HG02973 (cell line): ENCODE data around the gene CD44.
A peak's percentile ranks its signal among the peaks of the same experiment; 100 is the strongest.

Experiments used
- ATAC-seq: cut with Tn5 transposase; IDR thresholded peaks from one replicate; pipeline ENCODE4 v1.9.1; 2021; ENCODE audit warnings: moderate library complexity; ENCODE audit not compliant: unreplicated experiment

Gene CD44

GRCh38 chr11:35136311-35136710 lies 2.7 kb upstream of the CD44 start:
- ATAC-seq = no peak

- no peak for ATAC-seq
Observed at GRCh38 chr11:35138058-35138457, 913 bp upstream of the CD44 start.

- no peak for ATAC-seq
Observed at GRCh38 chr11:35138606-35138942, 397 bp upstream of the CD44 start.

- ATAC-seq = no peak
Observed at GRCh38 chr11:35139722-35140282, 831 bp downstream of the CD44 start.

GRCh38 chr11:35141071-35141470 lies 2.1 kb downstream of the CD44 start:
- ATAC-seq = no peak

GRCh38 chr11:35141571-35141971 lies 2.6 kb downstream of the CD44 start:
- ATAC-seq = no peak

GRCh38 chr11:35142481-35143075 lies 3.6 kb downstream of the CD44 start:
- no peak for ATAC-seq

- ATAC-seq = no peak
Observed at GRCh38 chr11:35143297-35144135, 4.5 kb downstream of the CD44 start.

GRCh38 chr11:35144136-35144741 lies 5.3 kb downstream of the CD44 start:
- ATAC-seq = peak; percentile 45

- ATAC-seq = no peak
Observed at GRCh38 chr11:35144806-35145205, 5.8 kb downstream of the CD44 start.

GRCh38 chr11:35145271-35145670 lies 6.3 kb downstream of the CD44 start:
- ATAC-seq = peak; percentile 54

- ATAC-seq = peak; percentile 37
Observed at GRCh38 chr11:35146074-35146521, 7.1 kb downstream of the CD44 start.

- no peak for ATAC-seq
Observed at GRCh38 chr11:35146711-35147110, 7.7 kb downstream of the CD44 start.

- ATAC-seq = no peak
Observed at GRCh38 chr11:35147235-35147634, 8.3 kb downstream of the CD44 start.

GRCh38 chr11:35148163-35148837 lies 9.3 kb downstream of the CD44 start:
- no peak for ATAC-seq

- ATAC-seq = no peak
Observed at GRCh38 chr11:35150454-35150853, 11.5 kb downstream of the CD44 start.

- ATAC-seq = no peak
Observed at GRCh38 chr11:35151241-35151640, 12.3 kb downstream of the CD44 start.

- no peak for ATAC-seq
Observed at GRCh38 chr11:35151683-35152280, 12.8 kb downstream of the CD44 start.

- no peak for ATAC-seq
Observed at GRCh38 chr11:35152575-35152974, 13.6 kb downstream of the CD44 start.

- ATAC-seq = no peak
Observed at GRCh38 chr11:35153280-35153679, 14.3 kb downstream of the CD44 start.

GRCh38 chr11:35154952-35155351 lies 16.0 kb downstream of the CD44 start:
- no peak for ATAC-seq
